ENCODE results near the gene ID2. TPM values are rescaled to one million over a fixed set of nuclear protein-coding genes. Genes with fewer than 3 reads are reported as not detected.

Gene ID2
- total RNA-seq, 1 donor from 2014 or later, result 13.6 TPM

DNA sequence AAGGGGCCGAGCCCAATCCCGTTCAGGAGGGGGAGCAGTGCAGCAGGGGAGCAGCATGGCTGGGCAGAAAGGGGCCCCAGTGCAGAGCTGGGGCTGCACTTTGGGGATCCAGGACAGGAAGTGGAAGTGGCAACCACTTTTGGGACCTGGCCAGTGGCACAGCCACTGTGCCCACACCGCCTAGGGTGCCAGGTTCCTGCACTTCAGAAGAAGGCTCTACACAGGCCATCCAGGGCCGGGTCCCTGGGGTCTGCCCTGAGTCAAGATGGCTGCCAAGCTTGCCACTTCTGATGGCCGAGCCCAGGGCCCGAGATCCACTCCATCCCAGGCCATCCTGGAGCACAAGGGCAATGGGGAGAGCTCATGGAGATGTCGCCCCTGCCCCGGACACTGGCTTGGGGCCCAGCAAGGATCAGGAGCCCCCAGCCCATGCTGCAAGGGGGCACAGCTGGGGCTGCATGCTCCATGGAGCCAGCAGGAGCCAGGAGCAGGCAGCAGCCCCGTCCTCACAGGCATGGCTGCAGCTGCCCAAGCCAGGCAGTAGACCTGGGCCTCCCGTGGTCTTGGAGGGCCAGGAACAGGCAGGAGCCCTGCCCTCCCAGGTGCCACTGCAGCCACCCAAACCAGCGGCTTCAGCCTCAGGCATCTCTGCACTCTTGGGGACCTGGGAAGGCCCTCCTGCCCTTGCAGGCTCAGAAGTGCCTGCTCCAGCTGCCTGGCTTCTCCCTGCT, 35.0 kb upstream of the ID2 start:
- H4K20me1 ChIP-seq (ENCODE audit: insufficient read depth, low read length), result no peaks in the 10 kb centered on the region
- H3K4me1 ChIP-seq (ENCODE audit: insufficient read depth, low read length), result no peaks in the 10 kb centered on the region
- no peak for TF ChIP-seq EZH2 (IDR thresholded peaks at IDR 0.05; ENCODE audit: insufficient read depth, low read length)
- TF ChIP-seq, protein P1, sequence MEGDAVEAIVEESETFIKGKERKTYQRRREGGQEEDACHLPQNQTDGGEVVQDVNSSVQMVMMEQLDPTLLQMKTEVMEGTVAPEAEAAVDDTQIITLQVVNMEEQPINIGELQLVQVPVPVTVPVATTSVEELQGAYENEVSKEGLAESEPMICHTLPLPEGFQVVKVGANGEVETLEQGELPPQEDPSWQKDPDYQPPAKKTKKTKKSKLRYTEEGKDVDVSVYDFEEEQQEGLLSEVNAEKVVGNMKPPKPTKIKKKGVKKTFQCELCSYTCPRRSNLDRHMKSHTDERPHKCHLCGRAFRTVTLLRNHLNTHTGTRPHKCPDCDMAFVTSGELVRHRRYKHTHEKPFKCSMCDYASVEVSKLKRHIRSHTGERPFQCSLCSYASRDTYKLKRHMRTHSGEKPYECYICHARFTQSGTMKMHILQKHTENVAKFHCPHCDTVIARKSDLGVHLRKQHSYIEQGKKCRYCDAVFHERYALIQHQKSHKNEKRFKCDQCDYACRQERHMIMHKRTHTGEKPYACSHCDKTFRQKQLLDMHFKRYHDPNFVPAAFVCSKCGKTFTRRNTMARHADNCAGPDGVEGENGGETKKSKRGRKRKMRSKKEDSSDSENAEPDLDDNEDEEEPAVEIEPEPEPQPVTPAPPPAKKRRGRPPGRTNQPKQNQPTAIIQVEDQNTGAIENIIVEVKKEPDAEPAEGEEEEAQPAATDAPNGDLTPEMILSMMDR (IDR thresholded peaks at IDR 0.05; ENCODE audit: insufficient read depth, low read depth, low read length), result no peak
- Mint-ChIP-seq H3K4me3 (ENCODE audit: unreplicated experiment) (no peak overlapping the region), H3K36me3 (ENCODE audit: low read depth, unreplicated experiment) (no peaks in the 10 kb centered on the region), H3K9me3 (ENCODE audit: unreplicated experiment) (no peaks in the 10 kb centered on the region), H3K27ac (ENCODE audit: unreplicated experiment) (no peak overlapping the region), H3K27me3 (ENCODE audit: low read depth, unreplicated experiment) (peaks cover 3% of the 10 kb centered on the region), H3K4me1 (ENCODE audit: low read depth, unreplicated experiment) (no peaks in the 10 kb centered on the region)
- H3K36me3 ChIP-seq (ENCODE audit: insufficient read depth, low read length), result no peaks in the 10 kb centered on the region
- H3K4me2 ChIP-seq (ENCODE audit: low read length), result no peak overlapping the region
- H3K4me3 ChIP-seq (ENCODE audit: insufficient read depth, low read depth, low read length), result no peak overlapping the region
- H3K9ac ChIP-seq (ENCODE audit: low read length), result no peak overlapping the region
- no peak overlapping the region for H3K27ac ChIP-seq (ENCODE audit: low read depth, low read length)
- H3K9me3 ChIP-seq (ENCODE audit: insufficient read depth, low read depth, low read length), result peaks cover 4% of the 10 kb centered on the region
- FAIRE-seq (no peak), DNase-seq (ENCODE audit: low read depth) (no peak)
- H2AFZ ChIP-seq (ENCODE audit: low read depth, low read length), result no peak overlapping the region
- H3K27me3 ChIP-seq (ENCODE audit: insufficient read depth, low read length), result no peaks in the 10 kb centered on the region
- H3K79me2 ChIP-seq (ENCODE audit: insufficient read depth, low read length), result no peaks in the 10 kb centered on the region

DNA sequence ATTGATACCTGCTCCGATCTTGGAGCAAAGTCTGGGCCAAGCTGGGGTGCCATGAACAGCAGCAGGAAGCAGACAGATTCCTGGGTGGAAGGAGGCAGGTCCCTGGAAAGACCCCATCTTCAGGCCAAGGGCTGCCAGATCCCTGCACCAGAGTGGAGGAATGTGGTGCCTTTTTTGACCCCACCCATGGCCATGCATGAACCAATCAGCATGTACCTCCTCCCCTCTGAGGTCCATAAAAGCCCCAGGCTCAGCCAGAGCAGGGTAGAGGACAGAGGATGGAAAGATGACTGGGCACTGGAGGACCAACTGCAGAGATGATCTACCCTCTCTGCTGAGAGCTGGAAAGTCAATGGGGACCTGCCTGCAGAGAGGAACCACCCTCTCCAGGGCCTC, 34.4 kb upstream of the ID2 start:
- Histone ChIP-seq H3K4me1 (ENCODE audit: insufficient read depth, low read length) (no peaks in the 10 kb centered on the region), H4K20me1 (ENCODE audit: insufficient read depth, low read length) (no peaks in the 10 kb centered on the region), H2AFZ (ENCODE audit: low read depth, low read length) (no peak overlapping the region), H3K27me3 (ENCODE audit: insufficient read depth, low read length) (no peaks in the 10 kb centered on the region), H3K36me3 (ENCODE audit: insufficient read depth, low read length) (no peaks in the 10 kb centered on the region), H3K4me2 (ENCODE audit: low read length) (no peak overlapping the region), H3K4me3 (ENCODE audit: insufficient read depth, low read depth, low read length) (no peak overlapping the region), H3K9me3 (ENCODE audit: insufficient read depth, low read depth, low read length) (peaks cover 4% of the 10 kb centered on the region), H3K27ac (ENCODE audit: low read depth, low read length) (no peak overlapping the region), H3K9ac (ENCODE audit: low read length) (no peak overlapping the region), H3K79me2 (ENCODE audit: insufficient read depth, low read length) (no peaks in the 10 kb centered on the region)
- no peak for DNase-seq (ENCODE audit: low read depth)
- Mint-ChIP-seq H3K4me1 (ENCODE audit: low read depth, unreplicated experiment) (no peaks in the 10 kb centered on the region), H3K4me3 (ENCODE audit: unreplicated experiment) (no peak overlapping the region), H3K36me3 (ENCODE audit: low read depth, unreplicated experiment) (no peaks in the 10 kb centered on the region), H3K9me3 (ENCODE audit: unreplicated experiment) (no peaks in the 10 kb centered on the region), H3K27me3 (ENCODE audit: low read depth, unreplicated experiment) (peaks cover 2% of the 10 kb centered on the region), H3K27ac (ENCODE audit: unreplicated experiment) (no peak overlapping the region)
- FAIRE-seq, result no peak
- TF ChIP-seq, protein P1 (IDR thresholded peaks at IDR 0.05; ENCODE audit: insufficient read depth, low read depth, low read length), result no peak
- no peak for TF ChIP-seq EZH2 (IDR thresholded peaks at IDR 0.05; ENCODE audit: insufficient read depth, low read length)
